GM18909 (cell line): ENCODE data around the gene CCDC190.
"Not testable (repeated sequence)": the region's sequence is repeated elsewhere in the genome, so short reads cannot be mapped to it uniquely, and the experiment has no call there.

ENCODE experiments used
- ATAC-seq: cut with Tn5 transposase; IDR thresholded peaks from one replicate; pipeline ENCODE4 v1.9.1; 2021; ENCODE audit warnings: mild to moderate bottlenecking; ENCODE audit not compliant: unreplicated experiment, poor library complexity

CCDC190 gene

GRCh38 chr1:162861101-162861500 is at the start of gene CCDC190:
Gene CCDC190 (minus strand): TSS chr1:162861175. CDS start chr1:162859646, 1,529 bp downstream.
- ATAC-seq, result no peak

GRCh38 chr1:162910161-162910560 is 49.2 kb upstream of the CCDC190 start:
- no peak for ATAC-seq

- ATAC-seq, result no peak
These were observed 47.8 kb upstream of the CCDC190 start for GRCh38 chr1:162908780-162909179.

GRCh38 chr1:162908236-162908635 is 47.3 kb upstream of the CCDC190 start:
- no peak for ATAC-seq

- no peak for ATAC-seq
These were observed 45.5 kb upstream of the CCDC190 start for GRCh38 chr1:162906485-162906884.

GRCh38 chr1:162905174-162906158 is 44.5 kb upstream of the CCDC190 start:
- no peak for ATAC-seq

GRCh38 chr1:162904579-162904978 is 43.6 kb upstream of the CCDC190 start:
- no peak for ATAC-seq

GRCh38 chr1:162904023-162904422 is 43.0 kb upstream of the CCDC190 start:
- ATAC-seq, result no peak

- ATAC-seq, result no peak
These were observed 42.3 kb upstream of the CCDC190 start for GRCh38 chr1:162903246-162903645.

GRCh38 chr1:162902416-162902815 is 41.4 kb upstream of the CCDC190 start:
- no peak for ATAC-seq

GRCh38 chr1:162901243-162901642 is 40.3 kb upstream of the CCDC190 start:
- no peak for ATAC-seq

GRCh38 chr1:162899422-162900146 is 38.6 kb upstream of the CCDC190 start:
- no peak for ATAC-seq

GRCh38 chr1:162893612-162893908 is 32.6 kb upstream of the CCDC190 start:
- ATAC-seq, result no peak

- no peak for ATAC-seq
These were observed 32.1 kb upstream of the CCDC190 start for GRCh38 chr1:162892906-162893611.

GRCh38 chr1:162889989-162890388 is 29.0 kb upstream of the CCDC190 start:
- no peak for ATAC-seq

GRCh38 chr1:162886705-162887104 is 25.7 kb upstream of the CCDC190 start:
- ATAC-seq, result no peak

GRCh38 chr1:162885265-162885664 is 24.3 kb upstream of the CCDC190 start:
- ATAC-seq, result no peak

- ATAC-seq, result no peak
These were observed 23.9 kb upstream of the CCDC190 start for GRCh38 chr1:162884831-162885230.

- ATAC-seq, result no peak
These were observed 21.3 kb upstream of the CCDC190 start for GRCh38 chr1:162882248-162882674.

GRCh38 chr1:162881590-162881989 is 20.6 kb upstream of the CCDC190 start:
- ATAC-seq, result no peak

- not testable (repeated sequence) for ATAC-seq
These were observed 19.6 kb upstream of the CCDC190 start for GRCh38 chr1:162880617-162881016.
